Thyroid gland (tissue), 4 donors: ENCODE data around the gene PEPD. TPM values are rescaled to one million over a fixed set of nuclear protein-coding genes. Genes with fewer than 3 reads are reported as not detected.

Experiments used
- DNase-seq, 2 donors: peaks; one replicate each; pipeline ENCODE4 v3.0.0-alpha.2; 2019
- H3K27ac ChIP-seq, 3 donors: fragments of 200-600 bp; sonication (generic); 1 replicate in 2 of 3; 2 replicates in 1 of 3; pipeline ENCODE4 v1.5.1; 2016 to 2019; ENCODE audit warnings: mild to moderate bottlenecking in 1 of 3, moderate library complexity in 1 of 3
- H3K27me3 ChIP-seq: fragments of 200-600 bp; sonication (generic); one replicate; pipeline ENCODE4 v1.5.1; 2019
- H3K36me3 ChIP-seq, 2 donors: fragments of 200-600 bp; sonication (generic); one replicate each; pipeline ENCODE4 v1.5.1; 2016 to 2019
- H3K4me1 ChIP-seq, 2 donors: fragments of 200-600 bp; sonication (generic); one replicate each; pipeline ENCODE4 v1.5.1; 2017 to 2019
- H3K4me3 ChIP-seq, 3 donors: fragments of 200-600 bp; sonication (generic); replicated peaks in 1 of 3; 1 replicate in 2 of 3; 2 replicates in 1 of 3; pipeline ENCODE4 v1.5.1; 2016; ENCODE audit warnings: mild to moderate bottlenecking in 1 of 3
- H3K9me3 ChIP-seq: fragments of 200-600 bp; sonication (generic); one replicate; pipeline ENCODE4 v1.5.1; 2017
- CTCF ChIP-seq, 6 experiments: fragments of 200-600 bp in 3 of 6; fragments of 450-650 bp in 3 of 6; sonication (generic) in 3 of 6; IDR thresholded peaks; one replicate each; pipeline ENCODE4 v1.5.1; 2016 to 2019; ENCODE audit warnings: antibody characterized with exemption in 6 of 6, mild to moderate bottlenecking in 2 of 6, inconsistent platforms in 1 of 6, moderate library complexity in 1 of 6
- POLR2A ChIP-seq, 2 donors: fragments of 450-650 bp; IDR thresholded peaks; one replicate each; pipeline ENCODE4 v1.6.1; 2017; ENCODE audit warnings: antibody characterized with exemption in 2 of 2, mild to moderate bottlenecking in 2 of 2, moderate library complexity in 1 of 2
- WGBS, 2 donors: methylation state at CpG; one replicate each; pipeline ENCODE4 v1.1.5; 2017; 5-methylcytosine and 5-hydroxymethylcytosine counted together
- intact Hi-C: fragments of 100-400 bp; cut with DNase I; formaldehyde crosslinking; loops from one replicate; pipeline ENCODE4 v1.15.1; 2023
- total RNA-seq, 4 donors: library from RNA; depleted of rRNA; stranded (reverse); fragments of >200 nt; gene quantifications; one replicate each; pipeline ENCODE4 v1.2.3, GENCODE V29; 2016

Gene PEPD
- total RNA-seq, 4 donors from 2014 or later: 76.8 to 121 (median 102) TPM

- 86 to 93% methylated on average over 5 of the region's 5 CpGs for WGBS, 2 donors
- intact Hi-C loops: no loop called here
- Histone ChIP-seq H3K4me3 (no peak overlapping the region), H3K36me3 (no peaks in the 10 kb centered on the region), H3K4me1 (peaks cover 4 to 11% of the 10 kb centered on the region in 2 donors), H3K27ac (no peak overlapping the region), H3K27me3 (no peaks in the 10 kb centered on the region), H3K9me3 (no peaks in the 10 kb centered on the region)
- no peak for TF ChIP-seq CTCF (IDR thresholded peaks at IDR 0.05)
- no peak for TF ChIP-seq POLR2A (IDR thresholded peaks at IDR 0.05)
- DNase-seq: no peak
Measured at GRCh38 chr19:33428627-33429125, 92.9 kb downstream of the PEPD start.

- Histone ChIP-seq H3K36me3 (no peaks in the 10 kb centered on the region), H3K4me3 (no peak overlapping the region), H3K27ac (no peak overlapping the region), H3K9me3 (no peaks in the 10 kb centered on the region), H3K27me3 (no peaks in the 10 kb centered on the region), H3K4me1 (peaks cover 4 to 11% of the 10 kb centered on the region in 2 donors)
- 90 to 91% methylated on average over 22 of the region's 22 CpGs for WGBS, 2 donors
- TF ChIP-seq POLR2A (IDR thresholded peaks at IDR 0.05) (no peak), CTCF (IDR thresholded peaks at IDR 0.05) (no peak)
- intact Hi-C loops: no loop called here
- DNase-seq: no peak
Measured at GRCh38 chr19:33427801-33428626, 93.6 kb downstream of the PEPD start.

- DNase-seq: no peak
- intact Hi-C loops: no loop called here
- Histone ChIP-seq H3K36me3 (no peaks in the 10 kb centered on the region), H3K4me3 (no peak overlapping the region), H3K4me1 (no peaks in the 10 kb centered on the region), H3K9me3 (no peaks in the 10 kb centered on the region), H3K27ac (no peak overlapping the region), H3K27me3 (no peaks in the 10 kb centered on the region)
- no peak for TF ChIP-seq POLR2A (IDR thresholded peaks at IDR 0.05)
- TF ChIP-seq CTCF (IDR thresholded peaks at IDR 0.05): no peak
- 70 to 72% methylated on average over 19 to 23 of the region's 24 CpGs for WGBS, 2 donors
Measured at GRCh38 chr19:33426621-33427361, 94.8 kb downstream of the PEPD start.

- H3K27me3 ChIP-seq: no peaks in the 10 kb centered on the region
- no peak overlapping the region for H3K27ac ChIP-seq
- intact Hi-C loops: no loop called here
- H3K4me1 ChIP-seq: no peaks in the 10 kb centered on the region
- H3K36me3 ChIP-seq: no peaks in the 10 kb centered on the region
- H3K4me3 ChIP-seq: no peak overlapping the region
- 93 to 96% methylated on average over 8 of the region's 8 CpGs for WGBS, 2 donors
- no peak for DNase-seq
- TF ChIP-seq POLR2A (IDR thresholded peaks at IDR 0.05) (no peak), CTCF (IDR thresholded peaks at IDR 0.05) (no peak)
- H3K9me3 ChIP-seq: no peaks in the 10 kb centered on the region
Measured at GRCh38 chr19:33424181-33424580, 97.4 kb downstream of the PEPD start.
